Activated T-cell treated with anti-CD3 and anti-CD28 coated beads, Interleukin-2, amount 50 U/mL, for 48 hours (primary cell): Measurements from ENCODE around the gene PUM1.
A peak's percentile ranks its signal among the peaks of the same experiment; 100 is the strongest.

Experiments used
- DNase-seq, 2 experiments: peaks; one replicate each; pipeline ENCODE4 v3.0.0-alpha.2; 2020

PUM1 gene

GRCh38 chr1:30920827-30921226 lies 144.7 kb downstream of the PUM1 start:
- no peak for DNase-seq

- peak in 1 of 2 experiments; percentile 8 for DNase-seq
These were observed 146.3 kb downstream of the PUM1 start for GRCh38 chr1:30919025-30919881.

GRCh38 chr1:30916296-30916695 lies 149.2 kb downstream of the PUM1 start:
- no peak for DNase-seq

- DNase-seq = no peak
These were observed 149.9 kb downstream of the PUM1 start for GRCh38 chr1:30915491-30916230.

- DNase-seq = no peak
These were observed 150.6 kb downstream of the PUM1 start for GRCh38 chr1:30914931-30915330.

GRCh38 chr1:30914587-30914922 lies 151.0 kb downstream of the PUM1 start:
- DNase-seq = no peak

- DNase-seq = no peak
These were observed 152.4 kb downstream of the PUM1 start for GRCh38 chr1:30912913-30913652.

- no peak for DNase-seq
These were observed 153.3 kb downstream of the PUM1 start for GRCh38 chr1:30912224-30912623.

- DNase-seq = peak; percentile 74 to 77
These were observed 154.2 kb downstream of the PUM1 start for GRCh38 chr1:30911059-30911954.

GRCh38 chr1:30909365-30910068 lies 156.0 kb downstream of the PUM1 start:
- DNase-seq = no peak

GRCh38 chr1:30908696-30909364 lies 156.7 kb downstream of the PUM1 start, which contains the start of gene SDC3:
Gene SDC3, minus strand, starts transcription at chr1:30908758. Its CDS starts 172 bp downstream, at chr1:30908586.
- DNase-seq = no peak

GRCh38 chr1:30908316-30908695 lies 157.2 kb downstream of the PUM1 start:
- DNase-seq = no peak

- DNase-seq = peak in 1 of 2 experiments; percentile 23
These were observed 157.8 kb downstream of the PUM1 start for GRCh38 chr1:30907481-30908315.

GRCh38 chr1:30906631-30907441 lies 158.7 kb downstream of the PUM1 start:
- DNase-seq = no peak

GRCh38 chr1:30905916-30906620 lies 159.4 kb downstream of the PUM1 start:
- DNase-seq = no peak

- DNase-seq = no peak
These were observed 160.1 kb downstream of the PUM1 start for GRCh38 chr1:30905403-30905802.

- no peak for DNase-seq
These were observed 160.6 kb downstream of the PUM1 start for GRCh38 chr1:30904962-30905335.

- DNase-seq = no peak
These were observed 161.1 kb downstream of the PUM1 start for GRCh38 chr1:30904191-30904961.
